ENCODE measurements around the gene LIMCH1.

GRCh38 chr4:41709844-41710481, 172.0 kb downstream of the LIMCH1 start:
- TF ChIP-seq EZH2phosphoT487 (IDR thresholded peaks at IDR 0.05; ENCODE audit: low read depth, severe bottlenecking, unreplicated experiment) (no peak), CTCF (IDR thresholded peaks at IDR 0.05; ENCODE audit: poor library complexity) (no peak)

All from hepatocyte (in vitro differentiated cells).